GM12878 (cell line): ENCODE data around the gene SPRY1. TPM values are rescaled to one million over a fixed set of nuclear protein-coding genes. Genes with fewer than 3 reads are reported as not detected.

Experiments
- BCL11A ChIP-seq: IDR thresholded peaks from 2 replicates; pipeline ENCODE4 v1.6.1; 2011; ENCODE audit warnings: low read depth, low read length
- FOXM1 ChIP-seq: IDR thresholded peaks from 2 replicates; pipeline ENCODE4 v1.6.1; 2012; ENCODE audit warnings: low read depth, mild to moderate bottlenecking, inconsistent platforms, low read length, moderate library complexity
- polyA plus RNA-seq, 11 experiments: library from polyadenylated mRNA; depleted of rRNA in 4 of 11; unstranded in 6 of 11; stranded (reverse) in 5 of 11; fragments of >200 nt; fragmentation: Nextera tagmentation in 4 of 11; fragmentation: Illumina TruSeq in 1 of 11; extraction: Ambion mirVana in 4 of 11; extraction: Trizol in 1 of 11; gene quantifications; 1 replicate in 1 of 11; 2 replicates in 10 of 11; pipeline versions ENCODE4 v1.2.1 to v1.2.3, GENCODE V29; 2011 to 2016; ENCODE audit warnings: inconsistent platforms in 2 of 11, missing spikeins in 2 of 11, low read depth in 1 of 11
- total RNA-seq, 4 experiments: library from RNA; depleted of rRNA in 3 of 4; stranded (reverse); fragments of >200 nt in 3 of 4; fragmentation: Illumina TruSeq in 1 of 4; extraction: Trizol in 1 of 4; gene quantifications; 2 replicates each; pipeline versions ENCODE4 v1.2.1 to v1.2.3, GENCODE V29; 2013 to 2021
- TF ChIP-seq, protein P1 (sequence below): fragments of 450-650 bp; IDR thresholded peaks from 2 replicates; pipeline ENCODE4 v1.6.1; 2018; ENCODE audit warnings: mild to moderate bottlenecking, low read depth, moderate library complexity; ENCODE audit not compliant: partially characterized antibody
- TF ChIP-seq, protein P2 (sequence below): IDR thresholded peaks from 2 replicates; pipeline ENCODE4 v1.6.1; 2012; ENCODE audit warnings: low read depth, low read length, improper control_type of control experiment

Gene SPRY1
- total and polyA plus RNA-seq, 10 of the 15 experiments (the other 5 are each of a cell fraction or from before 2014, with no cell fraction given), result 0.05 to 5.7 (median 0.23) TPM; not detected in 2

- TF ChIP-seq, protein P1, sequence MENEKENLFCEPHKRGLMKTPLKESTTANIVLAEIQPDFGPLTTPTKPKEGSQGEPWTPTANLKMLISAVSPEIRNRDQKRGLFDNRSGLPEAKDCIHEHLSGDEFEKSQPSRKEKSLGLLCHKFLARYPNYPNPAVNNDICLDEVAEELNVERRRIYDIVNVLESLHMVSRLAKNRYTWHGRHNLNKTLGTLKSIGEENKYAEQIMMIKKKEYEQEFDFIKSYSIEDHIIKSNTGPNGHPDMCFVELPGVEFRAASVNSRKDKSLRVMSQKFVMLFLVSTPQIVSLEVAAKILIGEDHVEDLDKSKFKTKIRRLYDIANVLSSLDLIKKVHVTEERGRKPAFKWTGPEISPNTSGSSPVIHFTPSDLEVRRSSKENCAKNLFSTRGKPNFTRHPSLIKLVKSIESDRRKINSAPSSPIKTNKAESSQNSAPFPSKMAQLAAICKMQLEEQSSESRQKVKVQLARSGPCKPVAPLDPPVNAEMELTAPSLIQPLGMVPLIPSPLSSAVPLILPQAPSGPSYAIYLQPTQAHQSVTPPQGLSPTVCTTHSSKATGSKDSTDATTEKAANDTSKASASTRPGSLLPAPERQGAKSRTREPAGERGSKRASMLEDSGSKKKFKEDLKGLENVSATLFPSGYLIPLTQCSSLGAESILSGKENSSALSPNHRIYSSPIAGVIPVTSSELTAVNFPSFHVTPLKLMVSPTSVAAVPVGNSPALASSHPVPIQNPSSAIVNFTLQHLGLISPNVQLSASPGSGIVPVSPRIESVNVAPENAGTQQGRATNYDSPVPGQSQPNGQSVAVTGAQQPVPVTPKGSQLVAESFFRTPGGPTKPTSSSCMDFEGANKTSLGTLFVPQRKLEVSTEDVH, result no peak
- TF ChIP-seq FOXM1 (no peak), BCL11A (no peak)
- TF ChIP-seq, protein P2, sequence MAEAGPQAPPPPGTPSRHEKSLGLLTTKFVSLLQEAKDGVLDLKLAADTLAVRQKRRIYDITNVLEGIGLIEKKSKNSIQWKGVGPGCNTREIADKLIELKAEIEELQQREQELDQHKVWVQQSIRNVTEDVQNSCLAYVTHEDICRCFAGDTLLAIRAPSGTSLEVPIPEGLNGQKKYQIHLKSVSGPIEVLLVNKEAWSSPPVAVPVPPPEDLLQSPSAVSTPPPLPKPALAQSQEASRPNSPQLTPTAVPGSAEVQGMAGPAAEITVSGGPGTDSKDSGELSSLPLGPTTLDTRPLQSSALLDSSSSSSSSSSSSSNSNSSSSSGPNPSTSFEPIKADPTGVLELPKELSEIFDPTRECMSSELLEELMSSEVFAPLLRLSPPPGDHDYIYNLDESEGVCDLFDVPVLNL, result no peak
These were observed 1.7 kb downstream of the SPRY1 start (continued) for GRCh38 chr4:123398066-123398852.
